Keratinocyte (primary cell): Measurements from ENCODE around the gene TRIP13. TPM values are rescaled to one million over a fixed set of nuclear protein-coding genes. Genes with fewer than 3 reads are reported as not detected.

Experiments
- DNase-seq: peaks from one replicate; pipeline ENCODE4 v3.0.0-alpha.2; 2011; ENCODE audit warnings: low read depth, missing footprints, low spot score
- FAIRE-seq: peaks from 2 replicates; lab custom pipeline; 2011; peaks lifted over from hg19 to GRCh38; lab: Jason Lieb, UNC
- H2AFZ ChIP-seq: 2 replicates; pipeline ENCODE4 v1.6.0; 2012; ENCODE audit warnings: low read length, control low read depth, inconsistent platforms; ENCODE audit not compliant: control insufficient read depth
- H3K27ac ChIP-seq: 2 replicates; pipeline ENCODE4 v1.5.1; 2011; ENCODE audit warnings: low read length; ENCODE audit not compliant: control insufficient read depth, insufficient read depth
- H3K27me3 ChIP-seq: 3 replicates; pipeline ENCODE4 v1.6.0; 2011; ENCODE audit warnings: low read length; ENCODE audit not compliant: control insufficient read depth, insufficient read depth; ENCODE audit errors: extremely low read depth
- H3K36me3 ChIP-seq, 2 experiments: 2 replicates in 1 of 2; 3 replicates in 1 of 2; pipeline ENCODE4 v1.5.1; 2011; ENCODE audit warnings: low read length in 2 of 2, mild to moderate bottlenecking in 1 of 2; ENCODE audit not compliant: control insufficient read depth in 2 of 2, insufficient read depth in 2 of 2; ENCODE audit errors: extremely low read depth in 1 of 2
- H3K4me1 ChIP-seq: 3 replicates; pipeline ENCODE4 v1.5.1; 2011; ENCODE audit warnings: low read length; ENCODE audit not compliant: control insufficient read depth, insufficient read depth; ENCODE audit errors: extremely low read depth
- H3K4me2 ChIP-seq: 3 replicates; pipeline ENCODE4 v1.6.0; 2011; ENCODE audit warnings: low read depth, low read length; ENCODE audit not compliant: control insufficient read depth, insufficient read depth; ENCODE audit errors: extremely low read depth
- H3K4me3 ChIP-seq, 3 experiments: fragments of 200-600 bp in 1 of 3; sonication (generic) in 1 of 3; 2 replicates in 2 of 3; 3 replicates in 1 of 3; pipeline ENCODE4 v1.5.1; 2011 to 2016; ENCODE audit warnings: low read length in 3 of 3, mild to moderate bottlenecking in 3 of 3, control low read depth in 2 of 3, inconsistent platforms in 1 of 3, low read depth in 1 of 3, mixed read lengths in 1 of 3, mixed run types in 1 of 3, moderate library complexity in 1 of 3; ENCODE audit not compliant: control insufficient read depth in 2 of 3, insufficient read depth in 2 of 3; ENCODE audit errors: extremely low read depth in 1 of 3
- H3K79me2 ChIP-seq: 2 replicates; pipeline ENCODE4 v1.6.0; 2012; ENCODE audit warnings: low read length; ENCODE audit not compliant: control insufficient read depth, insufficient read depth
- H3K9ac ChIP-seq: 3 replicates; pipeline ENCODE4 v1.6.0; 2011; ENCODE audit warnings: low read length; ENCODE audit not compliant: control insufficient read depth, insufficient read depth; ENCODE audit errors: extremely low read depth
- H3K9me1 ChIP-seq: 3 replicates; pipeline ENCODE4 v1.6.0; 2011; ENCODE audit warnings: low read length; ENCODE audit not compliant: control insufficient read depth, insufficient read depth; ENCODE audit errors: extremely low read depth
- H3K9me3 ChIP-seq: 2 replicates; pipeline ENCODE4 v1.5.1; 2012; ENCODE audit warnings: low read depth, low read length; ENCODE audit not compliant: control insufficient read depth
- H4K20me1 ChIP-seq: 3 replicates; pipeline ENCODE4 v1.6.0; 2011; ENCODE audit warnings: low read length; ENCODE audit not compliant: control insufficient read depth, insufficient read depth; ENCODE audit errors: extremely low read depth
- CTCF ChIP-seq, 3 experiments: IDR thresholded peaks in 1 of 3; conservative IDR thresholded peaks in 1 of 3; optimal IDR thresholded peaks in 1 of 3; 2 replicates in 2 of 3; 3 replicates in 1 of 3; pipeline versions ENCODE3 to v1.5.1; 2011; ENCODE audit warnings: low read length in 3 of 3, mild to moderate bottlenecking in 3 of 3, moderate library complexity in 2 of 3, control low read depth in 1 of 3, inconsistent platforms in 1 of 3; ENCODE audit not compliant: insufficient read depth in 2 of 3; ENCODE audit errors: extremely low read depth in 1 of 3
- EZH2 ChIP-seq: IDR thresholded peaks from one replicate; pipeline ENCODE4 v1.6.1; 2012; ENCODE audit warnings: inconsistent platforms, mild to moderate bottlenecking, low read length, moderate library complexity
- dilution Hi-C: fragments of 300-500 bp; cut with MboI; formaldehyde crosslinking; loops from one replicate; pipeline ENCODE4 v1.7.0; 2020; ENCODE audit warnings: low sequenced_read_pairs; ENCODE audit not compliant: extremely low pct_ligation_motif_present
- polyA plus RNA-seq, 5 experiments: library from polyadenylated mRNA; depleted of rRNA in 3 of 5; stranded (reverse) in 3 of 5; stranded (forward) in 1 of 5; unstranded in 1 of 5; fragments of >200 nt; gene quantifications; 1 replicate in 1 of 5; 2 replicates in 3 of 5; 3 replicates in 1 of 5; pipeline versions ENCODE4 v1.2.1 to v1.2.3, GENCODE V29; 2011 to 2012; ENCODE audit warnings: missing spikeins in 2 of 5, low read depth in 1 of 5, low replicate concordance in 1 of 5

TRIP13 gene
- polyA plus RNA-seq, 1 donor (not counting 4 experiments of a cell fraction or from before 2014, with no cell fraction given) = 37.8 TPM

GRCh38 chr5:888638-889035 lies 4.0 kb upstream of the TRIP13 start:
- Histone ChIP-seq H3K4me1 (peaks cover 12% of the 10 kb centered on the region), H3K4me3 (no peak overlapping the region), H2AFZ (no peak overlapping the region), H3K36me3 (peaks cover 49 to 55% of the 10 kb centered on the region in 2 experiments), H3K9me1 (no peaks in the 10 kb centered on the region), H3K9ac (no peak overlapping the region), H3K9me3 (no peaks in the 10 kb centered on the region), H3K79me2 (peaks cover 87% of the 10 kb centered on the region), H4K20me1 (no peaks in the 10 kb centered on the region), H3K27me3 (no peaks in the 10 kb centered on the region), H3K4me2 (no peak overlapping the region), H3K27ac (no peak overlapping the region)
- DNase-seq (no peak), FAIRE-seq (no peak)
- TF ChIP-seq EZH2 (no peak), CTCF (optimal IDR thresholded peaks at IDR 0.05 in 1 of 3, IDR thresholded peaks at IDR 0.05 in 1 of 3, conservative IDR thresholded peaks at IDR 0.05 in 1 of 3; ENCODE audit: extremely low read depth in 1 of 3, insufficient read depth in 2 of 3, low read length in 3 of 3) (no peak)
- dilution Hi-C loops = no loop called here

DNA sequence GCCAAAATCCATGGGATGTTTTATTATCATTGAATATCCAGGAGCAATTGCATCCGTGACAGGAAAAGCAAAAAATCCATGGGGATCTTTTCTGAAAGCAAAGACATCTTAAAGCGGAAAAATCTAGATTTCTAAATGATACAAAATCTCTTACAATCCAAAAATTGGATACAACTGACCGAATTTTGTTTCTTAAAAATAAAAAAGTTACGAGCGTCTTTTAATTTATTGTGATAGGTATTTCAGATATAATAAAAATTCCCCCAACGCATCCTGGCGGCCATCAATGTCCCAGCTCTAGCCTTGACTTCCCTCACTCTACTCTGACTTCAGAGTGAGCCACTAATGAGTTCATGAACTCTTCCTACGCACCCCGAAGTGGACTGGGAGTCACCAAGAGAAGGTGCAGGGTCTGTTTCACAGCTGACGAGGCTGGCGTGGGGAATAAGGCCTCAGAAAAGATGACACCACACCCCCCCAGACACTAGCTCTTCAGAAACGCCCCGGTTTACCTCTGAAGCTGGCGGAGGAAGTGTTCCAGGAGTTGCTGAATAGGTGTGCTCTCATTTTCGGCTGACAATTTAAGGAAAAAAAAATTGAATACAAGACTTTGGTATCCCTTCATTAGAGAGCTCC lies 3.5 kb upstream of the TRIP13 start:
- FAIRE-seq = no peak
- TF ChIP-seq EZH2 = no peak
- no peak for TF ChIP-seq CTCF (optimal IDR thresholded peaks at IDR 0.05 in 1 of 3, IDR thresholded peaks at IDR 0.05 in 1 of 3, conservative IDR thresholded peaks at IDR 0.05 in 1 of 3; ENCODE audit: extremely low read depth in 1 of 3, insufficient read depth in 2 of 3, low read length in 3 of 3)
- Histone ChIP-seq H3K4me3 (no peak overlapping the region), H3K9me1 (no peaks in the 10 kb centered on the region), H3K79me2 (peaks cover 87% of the 10 kb centered on the region), H3K9me3 (no peaks in the 10 kb centered on the region), H3K27me3 (no peaks in the 10 kb centered on the region), H3K9ac (no peak overlapping the region), H3K27ac (no peak overlapping the region), H3K4me1 (peaks cover 18% of the 10 kb centered on the region), H3K4me2 (no peak overlapping the region), H4K20me1 (no peaks in the 10 kb centered on the region), H3K36me3 (peaks cover 44 to 51% of the 10 kb centered on the region in 2 experiments), H2AFZ (no peak overlapping the region)
- DNase-seq = no peak
- dilution Hi-C loops = no loop called here
